ENCODE measurements around the gene IGFALS.

The IGFALS gene

DNA sequence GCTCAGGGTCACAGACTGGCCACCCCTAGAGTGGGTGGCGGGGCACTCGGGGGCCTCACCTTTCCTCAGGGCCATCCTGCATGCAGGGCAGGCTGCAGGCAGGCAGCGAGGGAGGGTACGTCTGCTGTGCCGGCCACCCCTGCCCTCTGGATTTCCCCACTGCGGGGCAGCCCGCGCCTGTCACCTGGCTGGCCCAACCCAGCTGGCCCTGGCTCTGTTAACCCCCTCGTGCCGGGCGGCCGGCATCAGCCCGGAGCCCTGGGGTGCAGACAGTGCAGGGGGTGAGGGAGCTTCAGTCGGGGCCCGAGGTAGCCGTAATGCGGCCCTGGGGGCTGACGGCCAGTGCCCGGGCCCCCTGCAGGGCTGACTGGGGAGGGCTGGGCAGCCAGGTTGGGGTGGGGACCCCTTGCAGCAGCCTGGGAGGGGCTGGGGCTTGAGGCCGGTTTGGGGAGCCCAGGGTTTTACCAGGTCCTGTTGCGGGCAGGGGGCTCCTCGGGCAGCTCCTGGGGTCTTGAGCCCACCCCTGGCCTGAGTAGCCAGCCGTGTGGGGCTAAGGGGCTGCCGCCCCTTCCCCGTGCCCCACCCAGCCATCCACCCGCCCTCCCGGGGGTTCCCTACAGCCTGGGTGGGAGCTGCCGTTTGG, at the start of gene IGFALS:
TSS of gene IGFALS (minus strand) at position 128 of the 643 bp plus-strand sequence. CDS start at position 75, 53 bp downstream.
- no peak for DNase-seq (ENCODE audit: low spot score)

DNA sequence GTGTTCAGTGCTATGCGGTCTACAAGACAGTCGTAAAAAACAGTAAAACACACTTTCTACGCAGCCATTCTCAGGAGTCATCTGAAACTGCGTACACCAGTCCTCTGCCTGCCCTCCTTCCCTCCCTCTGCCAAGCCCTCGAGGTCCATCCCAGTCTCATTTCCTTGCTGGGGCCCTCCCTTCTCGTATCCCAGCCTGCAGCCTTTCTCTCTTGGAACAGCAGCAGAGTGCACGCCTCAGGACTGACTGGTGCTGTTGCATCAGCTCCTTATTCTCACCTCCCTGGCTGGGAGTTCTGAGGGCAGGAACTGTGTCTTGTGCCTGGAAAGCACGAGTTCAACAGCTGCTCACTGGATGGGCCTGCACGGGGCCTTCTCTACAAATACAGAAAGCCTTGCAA, 46.0 kb upstream of the IGFALS start:
- DNase-seq (ENCODE audit: low spot score): no peak

DNA sequence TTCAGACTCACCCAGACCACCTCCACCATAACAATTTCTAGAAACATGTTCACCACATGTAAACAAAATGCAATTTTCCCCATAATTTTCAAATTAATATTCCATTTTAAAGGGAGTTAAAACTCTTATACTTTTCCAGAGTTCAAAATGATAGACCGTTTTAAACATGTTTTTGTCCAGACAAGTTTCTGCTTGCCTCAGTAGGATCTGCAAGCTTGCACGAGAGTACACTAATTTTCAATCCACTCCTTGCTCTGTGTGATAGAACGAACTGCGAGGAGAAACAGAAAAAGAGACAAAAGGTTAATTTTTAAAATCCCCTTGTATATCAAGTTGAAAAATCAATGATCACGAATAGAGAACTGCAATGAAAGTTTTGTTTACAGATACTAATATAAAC, 40.6 kb upstream of the IGFALS start:
- DNase-seq (ENCODE audit: low spot score): no peak

GRCh38 chr16:1832838-1833454, 39.4 kb upstream of the IGFALS start:
- DNase-seq (ENCODE audit: low spot score): no peak

- no peak for DNase-seq (ENCODE audit: low spot score)
These were observed 37.9 kb upstream of the IGFALS start for GRCh38 chr16:1831186-1832075.

DNA sequence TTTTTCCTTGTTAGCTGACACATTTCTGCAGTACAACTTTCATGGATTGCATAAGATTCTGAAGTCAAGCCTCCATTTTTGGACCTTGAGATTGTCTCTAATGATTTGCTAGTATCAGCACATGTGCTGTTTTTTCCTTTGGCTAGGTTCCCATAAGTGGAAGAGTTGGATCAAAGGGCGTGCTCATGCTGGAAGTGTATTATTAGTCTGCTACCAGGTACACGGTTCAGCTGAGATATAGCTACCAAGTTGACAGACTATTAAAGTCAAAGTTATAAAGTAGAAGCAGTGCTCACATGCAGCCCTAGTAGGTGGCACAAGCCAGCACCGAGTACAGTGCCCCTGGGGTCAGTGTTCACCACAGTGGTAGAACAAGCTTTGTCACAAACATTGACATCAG, 36.7 kb upstream of the IGFALS start:
- no peak for DNase-seq (ENCODE audit: low spot score)

DNA sequence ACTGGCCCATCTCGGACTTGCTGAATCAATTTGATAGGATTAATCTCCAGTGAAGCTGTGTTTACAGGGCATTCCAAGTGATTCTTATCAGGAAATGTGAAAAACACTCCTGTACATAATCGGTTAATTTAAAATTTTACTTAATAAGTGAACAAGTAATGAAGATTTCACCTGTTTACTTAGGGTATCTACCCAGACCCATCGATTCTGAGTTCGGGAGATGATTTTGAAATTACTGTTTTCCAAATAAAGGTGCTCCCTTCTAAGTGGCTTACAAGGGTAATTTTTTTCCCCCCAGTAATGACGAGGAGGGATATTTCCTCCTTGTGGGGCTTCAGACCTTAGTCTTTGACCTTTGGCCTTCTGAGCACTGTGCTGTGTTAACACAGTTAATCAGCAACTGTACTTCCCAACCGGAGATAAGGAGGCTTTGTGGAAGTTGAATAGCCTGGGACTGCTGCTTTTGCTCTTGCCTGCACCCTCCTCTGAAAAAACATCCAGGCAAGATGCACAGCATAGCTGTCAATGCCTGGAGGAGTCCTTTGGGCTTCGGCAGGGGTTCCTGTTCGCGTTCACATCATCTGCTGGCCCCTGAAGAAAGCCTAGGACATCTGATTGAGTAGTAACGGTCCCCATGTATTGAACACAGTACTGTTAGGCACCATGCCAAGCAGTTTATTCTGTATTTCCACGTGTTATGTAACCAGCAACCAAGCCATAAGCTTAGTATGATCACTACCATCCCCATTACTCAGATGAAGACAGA, 35.3 kb upstream of the IGFALS start:
- no peak for DNase-seq (ENCODE audit: low spot score)

GRCh38 chr16:1826691-1827573, 33.4 kb upstream of the IGFALS start, which contains the start of the genes FAHD1 and HAGH:
Gene FAHD1 (plus strand): TSS chr16:1827206. CDS start chr16:1827239, 33 bp downstream.
Gene HAGH (minus strand): TSS chr16:1826825. CDS start chr16:1826787, 38 bp downstream.
- DNase-seq (ENCODE audit: low spot score): peak; percentile 95

DNA sequence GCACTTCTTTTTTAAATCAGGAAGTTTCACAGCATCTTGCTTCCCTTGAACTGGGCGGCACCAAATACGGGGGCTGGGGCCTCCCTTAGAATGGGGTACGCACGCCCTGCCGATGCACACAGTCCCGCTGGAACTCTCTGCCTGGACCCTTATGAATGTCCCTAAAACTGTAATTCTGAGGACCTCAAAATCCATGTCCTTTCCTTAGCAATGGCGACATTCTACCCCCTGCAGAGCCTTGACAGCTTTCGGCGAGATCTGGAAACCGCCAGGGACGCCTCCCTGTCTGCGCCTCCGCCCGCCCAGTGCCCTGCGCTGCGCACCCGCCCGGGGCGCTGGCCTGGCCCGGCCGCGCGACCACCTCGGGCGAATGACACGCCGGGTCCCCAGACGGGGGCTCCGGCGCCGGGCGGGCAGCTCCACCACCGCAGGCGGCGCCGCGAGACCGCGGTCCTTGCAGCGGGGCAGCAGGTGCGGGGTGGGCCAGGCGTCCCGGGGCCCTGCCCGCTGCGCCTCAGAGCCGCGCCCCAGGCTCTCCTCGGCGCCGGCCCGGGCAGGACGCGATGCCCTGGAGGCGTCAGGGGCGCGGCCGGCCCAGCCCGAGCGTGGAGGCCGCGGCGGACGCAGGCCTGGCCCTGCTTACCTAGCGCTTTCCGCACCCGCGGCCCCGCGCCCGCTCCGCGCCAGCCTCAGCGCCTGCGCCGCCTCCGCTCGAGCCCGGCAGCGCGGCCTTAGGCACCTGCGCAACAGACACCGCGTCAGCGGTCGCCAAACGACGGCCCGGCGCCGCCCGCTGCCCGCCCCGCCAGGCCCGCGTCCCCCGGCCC, 32.6 kb upstream of the IGFALS start:
- DNase-seq (ENCODE audit: low spot score): peak; percentile 22

GRCh38 chr16:1825381-1825863, 31.9 kb upstream of the IGFALS start:
- DNase-seq (ENCODE audit: low spot score): no peak

DNA sequence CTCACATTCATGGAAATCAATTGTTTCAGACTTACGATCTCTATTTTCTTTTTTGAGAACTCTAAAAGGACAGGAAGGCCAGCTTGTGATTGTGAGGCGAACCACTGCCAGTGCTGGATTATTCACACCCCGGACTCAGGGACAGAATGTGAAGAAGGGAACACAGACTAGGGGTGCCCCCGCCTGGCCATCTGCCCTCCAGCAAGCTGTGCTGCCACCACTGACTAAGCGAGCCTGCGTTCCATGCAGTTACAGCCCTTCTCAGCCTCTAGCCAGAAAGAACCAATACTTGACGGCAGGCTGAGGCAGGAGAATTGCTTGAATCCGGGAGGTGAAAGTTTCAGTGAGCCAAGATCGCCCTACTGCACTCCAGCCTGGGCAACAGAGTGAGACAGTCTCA, 30.3 kb upstream of the IGFALS start:
- DNase-seq (ENCODE audit: low spot score): no peak

DNA sequence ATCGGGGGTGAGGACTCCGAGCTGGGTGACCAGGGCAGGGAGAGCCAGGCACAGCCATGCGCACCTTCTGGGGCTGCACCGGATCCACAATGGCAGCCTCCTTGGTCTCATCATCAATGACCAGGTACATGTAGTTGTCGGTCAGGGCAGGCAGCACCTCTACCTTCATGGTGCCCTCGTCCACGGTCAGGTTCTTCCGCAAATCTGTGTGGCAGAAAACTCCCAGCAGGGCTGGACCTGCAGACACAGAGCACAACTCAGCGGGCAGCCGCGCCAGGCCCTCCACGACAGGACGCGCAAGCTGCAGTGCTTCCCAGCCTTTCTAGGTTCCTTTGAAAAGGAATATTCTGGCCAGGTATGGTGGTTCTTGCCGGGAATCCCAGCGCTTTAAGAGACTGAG, 29.3 kb upstream of the IGFALS start:
- no peak for DNase-seq (ENCODE audit: low spot score)

- no peak for DNase-seq (ENCODE audit: low spot score)
These were observed 28.5 kb upstream of the IGFALS start for GRCh38 chr16:1821861-1822611.

GRCh38 chr16:1820946-1821290, 27.4 kb upstream of the IGFALS start:
- no peak for DNase-seq (ENCODE audit: low spot score)

- no peak for DNase-seq (ENCODE audit: low spot score)
These were observed 26.8 kb upstream of the IGFALS start for GRCh38 chr16:1820096-1820945.

DNA sequence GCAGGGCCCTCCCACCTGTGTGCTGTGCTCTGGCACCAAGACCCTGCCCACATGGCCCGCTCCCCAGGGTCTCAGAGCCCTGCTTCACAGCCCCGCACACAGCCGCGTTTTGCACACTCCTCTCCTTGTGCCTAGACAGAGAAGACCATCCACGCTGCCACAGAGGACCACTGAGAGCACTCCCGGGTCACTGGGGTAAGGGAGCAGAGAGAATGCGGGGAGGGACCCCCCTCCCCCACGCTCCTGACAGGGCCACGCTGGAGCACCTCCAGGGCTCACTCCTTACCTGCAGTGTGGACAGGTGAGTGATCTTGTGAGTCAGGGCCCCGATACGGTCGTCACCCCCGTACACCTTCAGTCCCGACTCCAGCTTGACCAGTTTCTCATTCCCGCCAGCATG, 26.1 kb upstream of the IGFALS start:
- DNase-seq (ENCODE audit: low spot score): no peak

DNA sequence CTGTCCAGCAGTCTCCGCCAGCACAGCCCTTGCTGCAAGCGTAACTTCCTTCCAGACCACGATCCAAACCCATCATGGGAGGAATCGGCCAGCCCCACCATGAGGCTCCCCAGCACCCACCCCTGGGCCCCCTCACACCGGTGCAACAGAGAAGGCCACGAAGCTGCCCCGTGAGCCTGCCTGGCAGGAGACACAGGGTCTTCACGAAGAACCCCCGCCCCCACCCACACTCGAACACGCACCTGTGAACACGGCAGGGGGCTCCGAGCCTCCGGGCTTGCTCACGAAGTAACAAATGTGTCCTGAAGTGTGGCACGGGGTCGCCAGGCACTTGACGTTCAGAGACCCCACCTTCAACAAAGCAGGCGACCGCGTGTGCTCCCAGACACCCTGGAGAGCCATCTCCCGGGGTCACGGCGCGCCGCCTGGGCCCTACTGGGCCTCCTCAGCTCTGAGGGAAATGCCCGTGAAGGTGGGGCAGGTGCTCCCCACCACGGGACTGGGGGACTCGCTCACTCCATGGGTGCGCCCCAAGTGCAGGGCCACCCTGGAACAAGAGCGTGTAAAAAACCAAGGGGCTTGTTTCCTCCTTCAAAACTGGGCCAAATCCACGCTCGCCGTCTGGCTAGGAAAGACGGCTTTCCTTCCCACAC, 25.5 kb upstream of the IGFALS start:
- DNase-seq (ENCODE audit: low spot score): no peak
